HepG2 (cell line): ENCODE results near the gene MFRP. TPM values are rescaled to one million over a fixed set of nuclear protein-coding genes. Genes with fewer than 3 reads are reported as not detected.

Experiments used
- CEBPB ChIP-seq: IDR thresholded peaks from 2 replicates; pipeline ENCODE4 v1.6.1; 2011; ENCODE audit warnings: low read depth, low read length, improper control_type of control experiment, borderline replicate concordance
- CHCHD3 ChIP-seq: sonication (generic); formaldehyde crosslinking; IDR thresholded peaks from 2 replicates; pipeline ENCODE4 v1.8.0; 2022; ENCODE audit warnings: mild to moderate bottlenecking, missing genetic modification reagents, moderate library complexity
- FOXC1 ChIP-seq: sonication (generic); formaldehyde crosslinking; IDR thresholded peaks from 2 replicates; pipeline ENCODE4 v1.8.0; 2022; ENCODE audit warnings: mild to moderate bottlenecking, missing genetic modification reagents, borderline replicate concordance
- GMEB1 ChIP-seq: sonication (generic); formaldehyde crosslinking; IDR thresholded peaks from 2 replicates; pipeline ENCODE4 v1.5.1; 2020; ENCODE audit warnings: missing genetic modification reagents, mild to moderate bottlenecking, borderline replicate concordance
- GMEB2 ChIP-seq: IDR thresholded peaks from 2 replicates; pipeline ENCODE4 v1.6.1; 2016; ENCODE audit warnings: missing biosample characterization, missing genetic modification reagents, low read depth
- IKZF4 ChIP-seq: sonication (generic); formaldehyde crosslinking; IDR thresholded peaks from 2 replicates; pipeline ENCODE4 v1.5.1; 2020; ENCODE audit warnings: borderline replicate concordance, mild to moderate bottlenecking, low read depth, missing genetic modification reagents; ENCODE audit errors: not compliant biosample characterization
- ISX ChIP-seq: sonication (generic); formaldehyde crosslinking; conservative IDR thresholded peaks from 2 replicates; pipeline ENCODE4 v1.5.0; 2020; ENCODE audit warnings: missing genetic modification reagents
- MBD4 ChIP-seq: IDR thresholded peaks from 2 replicates; pipeline ENCODE4 v1.6.1; 2012; ENCODE audit warnings: low read length, inconsistent platforms, borderline replicate concordance
- RXRA ChIP-seq: sonication (generic); formaldehyde crosslinking; IDR thresholded peaks from 2 replicates; pipeline ENCODE4 v1.5.1; 2020; ENCODE audit warnings: missing genetic modification reagents
- ZBTB37 ChIP-seq: sonication (generic); formaldehyde crosslinking; IDR thresholded peaks from 2 replicates; pipeline ENCODE4 v1.4.0; 2020; ENCODE audit warnings: mild to moderate bottlenecking, missing genetic modification reagents
- ZBTB38 ChIP-seq: sonication (generic); formaldehyde crosslinking; IDR thresholded peaks from 2 replicates; pipeline ENCODE4 v1.5.1; 2020; ENCODE audit warnings: mild to moderate bottlenecking, missing genetic modification reagents
- ZBTB7B ChIP-seq: sonication (generic); formaldehyde crosslinking; IDR thresholded peaks from 2 replicates; pipeline ENCODE4 v1.4.0; 2020; ENCODE audit warnings: missing genetic modification reagents
- ZKSCAN1 ChIP-seq: fragments of 150-350 bp; IDR thresholded peaks from 2 replicates; pipeline ENCODE4 v1.6.1; 2014; ENCODE audit warnings: low read length
- ZNF276 ChIP-seq: sonication (generic); formaldehyde crosslinking; IDR thresholded peaks from 2 replicates; pipeline ENCODE4 v1.4.0; 2020; ENCODE audit warnings: mild to moderate bottlenecking, low read depth, missing genetic modification reagents
- ZNF30 ChIP-seq: sonication (generic); formaldehyde crosslinking; IDR thresholded peaks from 2 replicates; pipeline ENCODE4 v1.5.0; 2020; ENCODE audit warnings: mild to moderate bottlenecking, missing genetic modification reagents
- ZNF350 ChIP-seq: sonication (generic); formaldehyde crosslinking; IDR thresholded peaks from 2 replicates; pipeline ENCODE4 v1.4.0; 2020; ENCODE audit warnings: mild to moderate bottlenecking, low read depth, missing genetic modification reagents, borderline replicate concordance
- ZNF547 ChIP-seq: sonication (generic); formaldehyde crosslinking; IDR thresholded peaks from 2 replicates; pipeline ENCODE4 v1.5.1; 2020; ENCODE audit warnings: mild to moderate bottlenecking, missing genetic modification reagents
- ZNF747 ChIP-seq: sonication (generic); formaldehyde crosslinking; IDR thresholded peaks from 2 replicates; pipeline ENCODE4 v1.8.1; 2023; ENCODE audit warnings: missing genetic modification reagents, mild to moderate bottlenecking, borderline replicate concordance
- ZNF770 ChIP-seq: sonication (generic); formaldehyde crosslinking; IDR thresholded peaks from 2 replicates; pipeline ENCODE4 v1.5.0; 2020; ENCODE audit warnings: mild to moderate bottlenecking, missing genetic modification reagents
- ZNF841 ChIP-seq: sonication (generic); formaldehyde crosslinking; IDR thresholded peaks from 2 replicates; pipeline ENCODE4 v1.8.1; 2023; ENCODE audit warnings: missing genetic modification reagents, borderline replicate concordance
- polyA plus RNA-seq, 8 experiments: library from polyadenylated mRNA; depleted of rRNA in 3 of 8; stranded (reverse) in 7 of 8; unstranded in 1 of 8; fragments of >200 nt; fragmentation: Illumina TruSeq in 4 of 8; extraction: Trizol in 4 of 8; gene quantifications; 2 replicates each; pipeline versions ENCODE4 v1.2.1 to v1.2.3, GENCODE V29; 2011 to 2016; ENCODE audit warnings: low read depth in 4 of 8, missing spikeins in 1 of 8, mixed read lengths in 1 of 8; ENCODE audit not compliant: insufficient read depth in 1 of 8
- total RNA-seq, 5 experiments: library from RNA; depleted of rRNA; stranded (reverse); fragments of >200 nt; fragmentation: Illumina TruSeq; extraction: Trizol; gene quantifications; 2 replicates each; pipeline ENCODE4 v1.2.3, GENCODE V29; 2016; ENCODE audit warnings: low read depth in 1 of 5

MFRP gene
- total and polyA plus RNA-seq, 2 of the 13 experiments (the other 11 are each of a cell fraction or from before 2014, with no cell fraction given) = not detected

GRCh38 chr11:119317592-119318239 is 28.8 kb downstream of the MFRP start (continued):
- TF ChIP-seq ZNF30 (CRISPR knock-in tag) = no peak
- 0 out of 2 replicates have a peak, but pooled peaks have one; percentile 2 for TF ChIP-seq ZBTB37 (CRISPR knock-in tag)
- no peak for TF ChIP-seq GMEB1 (CRISPR knock-in tag)
- TF ChIP-seq ZBTB7B (CRISPR knock-in tag) = no peak
- no peak for TF ChIP-seq ZNF276
- TF ChIP-seq ZNF841 (CRISPR knock-in tag) = no peak
- TF ChIP-seq CHCHD3 = no peak
- no peak for TF ChIP-seq ZNF747 (CRISPR knock-in tag)
- no peak for TF ChIP-seq ZBTB38 (CRISPR knock-in tag)
- TF ChIP-seq ZKSCAN1 = no peak
- TF ChIP-seq ISX (CRISPR knock-in tag) = no peak
- TF ChIP-seq ZNF547 (CRISPR knock-in tag) = no peak
- 0 out of 2 replicates have a peak, but pooled peaks have one; percentile 11 for TF ChIP-seq ZNF350 (CRISPR knock-in tag)
- TF ChIP-seq ZNF770 (CRISPR knock-in tag) = no peak
- TF ChIP-seq IKZF4 (CRISPR knock-in tag) = no peak
- TF ChIP-seq CEBPB = peak; percentile 58; the same call in 1 of the 2 replicates
- TF ChIP-seq MBD4 = no peak
- TF ChIP-seq FOXC1 = no peak
- no peak for TF ChIP-seq GMEB2 (CRISPR knock-in tag)
- TF ChIP-seq RXRA (CRISPR knock-in tag) = no peak
